ENCODE results near the gene ALPI. TPM values are rescaled to one million over a fixed set of nuclear protein-coding genes. Genes with fewer than 3 reads are reported as not detected.
"Not testable (repeated sequence)": the region's sequence is repeated elsewhere in the genome, so short reads cannot be mapped to it uniquely, and the experiment has no call there.

ALPI gene
- not detected for total RNA-seq
- polyA plus RNA-seq, result not detected

- no peaks in the 10 kb centered on the region for H3K4me1 ChIP-seq (ENCODE audit: insufficient read depth)
- no peak within 1 kb of the TSS for H3K4me3 ChIP-seq (ENCODE audit: low read depth, low read length)
- DNase-seq (ENCODE audit: extremely low spot score), result no peak
- no peaks in the 10 kb centered on the region for H3K36me3 ChIP-seq (ENCODE audit: insufficient read depth)
- no peak within 1 kb of the TSS for H3K27ac ChIP-seq (ENCODE audit: low read depth)
- 74% methylated on average over 14 of the region's 14 CpGs for WGBS
These were observed at the start of gene ALPI for GRCh38 chr2:232455426-232456255. Gene ALPI (plus strand): TSS chr2:232456153. CDS start chr2:232456200, 47 bp downstream.

DNA sequence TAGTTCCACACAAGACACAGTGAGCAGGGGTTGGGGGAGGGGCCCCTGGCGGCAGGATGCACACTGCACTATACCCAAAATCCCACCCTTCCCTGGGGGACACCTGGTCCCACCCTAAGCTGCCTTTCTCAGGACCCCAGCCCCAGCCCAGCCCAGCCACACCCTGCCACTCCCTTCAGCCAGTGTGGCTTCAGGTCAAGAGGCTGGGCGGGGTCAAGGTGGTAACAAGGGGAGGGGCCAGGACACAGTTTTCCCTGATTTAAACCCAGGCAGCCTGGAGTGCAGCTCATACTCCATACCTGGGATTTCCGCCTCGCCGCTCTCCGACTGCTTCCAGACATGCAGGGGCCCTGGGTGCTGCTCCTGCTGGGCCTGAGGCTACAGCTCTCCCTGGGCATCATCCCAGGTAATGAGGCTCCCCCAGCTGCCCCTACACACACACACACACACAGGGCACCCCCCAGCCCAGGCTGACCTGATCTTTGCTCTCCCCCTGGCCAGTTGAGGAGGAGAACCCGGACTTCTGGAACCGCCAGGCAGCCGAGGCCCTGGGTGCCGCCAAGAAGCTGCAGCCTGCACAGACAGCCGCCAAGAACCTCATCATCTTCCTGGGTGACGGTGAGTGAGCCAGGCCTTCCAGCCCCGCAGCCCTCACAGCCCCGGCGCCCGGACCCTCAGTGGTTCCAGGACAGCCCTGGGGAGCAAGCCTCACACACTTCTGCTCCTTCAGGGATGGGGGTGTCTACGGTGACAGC is 49.2 kb upstream of the ALPI start, which contains the start of gene ALPG:
Gene ALPG, plus strand, starts transcription at position 289 of the 755 bp plus-strand sequence. Its CDS starts 51 bp downstream, at position 340.
- no peak for DNase-seq (ENCODE audit: extremely low spot score)
- Histone ChIP-seq H3K36me3 (ENCODE audit: insufficient read depth) (no peaks in the 10 kb centered on the region), H3K4me1 (ENCODE audit: insufficient read depth) (no peaks in the 10 kb centered on the region), H3K4me3 (ENCODE audit: low read depth, low read length) (no peak within 1 kb of the TSS), H3K27ac (ENCODE audit: low read depth) (no peak within 1 kb of the TSS)
- WGBS, result 88% methylated on average over 17 of the region's 17 CpGs

GRCh38 chr2:232407428-232408150 is 48.4 kb upstream of the ALPI start:
- H3K4me3 ChIP-seq (ENCODE audit: low read depth, low read length); H3K36me3 ChIP-seq (ENCODE audit: insufficient read depth); DNase-seq (ENCODE audit: extremely low spot score); H3K4me1 ChIP-seq (ENCODE audit: insufficient read depth); H3K27ac ChIP-seq (ENCODE audit: low read depth): not testable (repeated sequence)
- WGBS, result 91% methylated on average over 30 of the region's 30 CpGs

DNA sequence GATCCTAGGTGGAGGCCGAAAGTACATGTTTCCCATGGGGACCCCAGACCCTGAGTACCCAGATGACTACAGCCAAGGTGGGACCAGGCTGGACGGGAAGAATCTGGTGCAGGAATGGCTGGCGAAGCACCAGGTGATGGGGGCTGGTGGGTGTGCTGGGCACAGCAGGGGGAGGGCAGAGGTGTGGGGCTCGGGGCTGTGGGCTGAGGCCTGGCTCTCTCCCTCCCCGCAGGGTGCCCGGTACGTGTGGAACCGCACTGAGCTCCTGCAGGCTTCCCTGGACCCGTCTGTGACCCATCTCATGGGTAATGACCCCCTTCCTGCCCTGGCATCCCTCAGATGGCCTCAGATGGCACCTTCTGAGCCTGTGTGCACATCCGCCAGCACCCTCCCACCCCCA is 47.7 kb upstream of the ALPI start:
- not testable (repeated sequence) for H3K4me3 ChIP-seq (ENCODE audit: low read depth, low read length); H3K36me3 ChIP-seq (ENCODE audit: insufficient read depth); H3K4me1 ChIP-seq (ENCODE audit: insufficient read depth); H3K27ac ChIP-seq (ENCODE audit: low read depth); DNase-seq (ENCODE audit: extremely low spot score)
- 86% methylated on average over 10 of the region's 10 CpGs for WGBS

DNA sequence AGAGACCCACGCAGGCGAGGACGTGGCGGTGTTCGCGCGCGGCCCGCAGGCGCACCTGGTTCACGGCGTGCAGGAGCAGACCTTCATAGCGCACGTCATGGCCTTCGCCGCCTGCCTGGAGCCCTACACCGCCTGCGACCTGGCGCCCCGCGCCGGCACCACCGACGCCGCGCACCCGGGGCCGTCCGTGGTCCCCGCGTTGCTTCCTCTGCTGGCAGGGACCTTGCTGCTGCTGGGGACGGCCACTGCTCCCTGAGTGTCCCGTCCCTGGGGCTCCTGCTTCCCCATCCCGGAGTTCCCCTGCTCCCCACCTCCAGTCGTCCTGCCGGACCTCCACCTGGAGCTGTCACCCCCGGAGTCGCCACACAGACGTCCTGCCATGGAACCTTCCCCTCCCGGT is 46.3 kb upstream of the ALPI start:
- not testable (repeated sequence) for H3K36me3 ChIP-seq (ENCODE audit: insufficient read depth); DNase-seq (ENCODE audit: extremely low spot score); H3K27ac ChIP-seq (ENCODE audit: low read depth); H3K4me3 ChIP-seq (ENCODE audit: low read depth, low read length); H3K4me1 ChIP-seq (ENCODE audit: insufficient read depth)
- 67% methylated on average over 30 of the region's 40 CpGs for WGBS

- H3K4me1 ChIP-seq (ENCODE audit: insufficient read depth), result no peaks in the 10 kb centered on the region
- 85% methylated on average over 7 of the region's 7 CpGs for WGBS
- no peak for DNase-seq (ENCODE audit: extremely low spot score)
These were observed 45.6 kb upstream of the ALPI start for GRCh38 chr2:232410238-232410900.

GRCh38 chr2:232411901-232412629 is 43.9 kb upstream of the ALPI start:
- DNase-seq (ENCODE audit: extremely low spot score), result no peak
- Histone ChIP-seq H3K27ac (ENCODE audit: low read depth) (no peak overlapping the region), H3K4me1 (ENCODE audit: insufficient read depth) (no peaks in the 10 kb centered on the region), H3K36me3 (ENCODE audit: insufficient read depth) (no peaks in the 10 kb centered on the region), H3K4me3 (ENCODE audit: low read depth, low read length) (no peak overlapping the region)
- WGBS, result 84% methylated on average over 6 of the region's 6 CpGs

More at GRCh38 chr2:232410238-232410900, 45.6 kb upstream of the ALPI start:
- H3K4me3 ChIP-seq (ENCODE audit: low read depth, low read length), result no peak overlapping the region
- H3K27ac ChIP-seq (ENCODE audit: low read depth), result no peak overlapping the region
- H3K36me3 ChIP-seq (ENCODE audit: insufficient read depth), result no peaks in the 10 kb centered on the region

DNA sequence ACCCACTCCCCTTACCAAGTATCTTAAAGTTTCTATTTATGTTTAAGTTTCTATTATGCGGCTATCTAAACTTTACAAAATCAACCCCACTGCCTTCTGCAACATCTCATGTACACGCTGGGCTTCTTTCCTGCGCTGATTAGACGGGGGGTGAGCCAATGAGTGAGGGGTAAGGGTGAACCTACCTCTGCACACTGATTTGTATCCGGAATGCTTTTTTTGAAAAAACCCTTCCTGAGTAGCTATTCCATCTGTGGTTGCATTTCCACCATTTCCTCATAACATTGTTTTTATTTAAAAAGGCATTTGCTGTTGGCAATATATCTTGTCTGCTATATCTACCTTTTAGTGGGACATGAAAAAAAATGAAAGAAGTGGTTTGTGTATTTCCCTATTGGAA is 43.0 kb upstream of the ALPI start:
- WGBS, result 37% methylated on average over 5 of the region's 5 CpGs
- no peak overlapping the region for H3K4me3 ChIP-seq (ENCODE audit: low read depth, low read length)

DNA sequence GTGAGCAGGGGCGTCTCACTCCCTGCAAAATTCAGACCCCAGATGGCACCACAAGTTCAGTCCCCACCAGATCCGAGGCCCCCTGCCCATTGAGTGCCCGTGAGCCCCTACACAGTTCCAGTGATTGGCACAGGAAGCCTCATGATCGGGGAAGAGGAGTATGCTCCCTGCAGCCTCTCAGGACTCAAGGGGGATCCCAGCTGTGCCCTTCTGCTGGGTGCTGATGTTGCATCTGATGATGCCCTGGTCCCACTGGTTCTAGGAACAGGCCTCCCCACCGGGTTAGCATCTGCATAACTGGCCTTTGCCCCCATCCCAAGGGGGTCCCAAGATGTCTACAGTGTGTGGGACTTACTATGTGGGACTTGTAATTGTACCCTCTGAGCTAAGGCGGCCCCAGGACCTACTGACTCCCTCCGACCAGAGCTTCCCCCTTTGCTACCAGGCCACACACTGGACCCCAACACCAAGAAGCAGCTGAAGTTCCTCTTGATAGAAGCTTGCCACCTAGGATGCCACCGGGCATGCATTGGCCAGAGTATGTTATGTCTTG is 40.7 kb upstream of the ALPI start:
- H3K4me3 ChIP-seq (ENCODE audit: low read depth, low read length), result no peak overlapping the region
- no peaks in the 10 kb centered on the region for H3K36me3 ChIP-seq (ENCODE audit: insufficient read depth)
- H3K4me1 ChIP-seq (ENCODE audit: insufficient read depth), result no peaks in the 10 kb centered on the region
- DNase-seq (ENCODE audit: extremely low spot score), result no peak
- no peak overlapping the region for H3K27ac ChIP-seq (ENCODE audit: low read depth)
- 81% methylated on average over 8 of the region's 8 CpGs for WGBS

More for the DNA sequence above, 43.0 kb upstream of the ALPI start:
- no peaks in the 10 kb centered on the region for H3K4me1 ChIP-seq (ENCODE audit: insufficient read depth)
- H3K36me3 ChIP-seq (ENCODE audit: insufficient read depth), result no peaks in the 10 kb centered on the region
- H3K27ac ChIP-seq (ENCODE audit: low read depth), result no peak overlapping the region
- no peak for DNase-seq (ENCODE audit: extremely low spot score)

DNA sequence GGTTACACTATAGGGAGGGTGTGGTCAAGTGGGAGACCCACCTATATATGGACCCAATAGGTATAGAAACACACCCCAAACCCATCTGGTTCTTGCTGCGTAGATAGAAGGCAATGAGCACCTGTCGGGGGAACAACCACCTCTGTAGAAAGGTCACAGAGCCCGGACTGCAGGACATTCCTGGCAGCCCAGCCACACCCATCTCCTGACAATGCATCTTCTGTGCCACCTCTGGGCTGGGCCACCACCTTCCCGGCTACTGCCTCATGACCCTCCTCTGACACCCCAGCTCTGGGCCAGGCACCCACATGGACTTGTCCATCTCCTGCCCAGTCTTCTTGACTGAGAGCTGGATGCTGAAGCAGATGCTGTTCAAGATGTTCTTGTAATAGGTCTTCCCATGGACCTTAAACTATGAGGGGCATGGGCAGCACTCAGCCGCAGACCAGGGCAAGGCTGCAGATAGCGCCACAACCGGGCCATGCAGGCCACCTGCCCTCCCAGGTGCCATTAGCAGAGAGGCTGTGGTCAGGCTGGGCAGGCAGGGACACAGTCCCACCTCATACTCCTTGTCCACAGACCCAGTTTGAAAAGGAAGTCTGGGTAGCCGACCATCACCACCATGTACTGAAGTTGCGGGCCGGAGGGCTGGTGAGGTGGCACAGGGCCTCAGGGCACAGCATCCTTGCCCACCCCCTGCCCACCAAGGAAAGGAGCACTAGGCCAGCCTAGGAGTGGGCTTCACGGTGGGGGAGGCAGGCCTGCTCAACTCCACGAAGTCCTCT is 40.0 kb upstream of the ALPI start:
- Histone ChIP-seq H3K4me1 (ENCODE audit: insufficient read depth) (peaks cover 1% of the 10 kb centered on the region), H3K27ac (ENCODE audit: low read depth) (no peak overlapping the region), H3K4me3 (ENCODE audit: low read depth, low read length) (no peak overlapping the region), H3K36me3 (ENCODE audit: insufficient read depth) (no peaks in the 10 kb centered on the region)
- WGBS, result 95% methylated on average over 12 of the region's 12 CpGs
- DNase-seq (ENCODE audit: extremely low spot score), result no peak

GRCh38 chr2:232416521-232417470 is 39.2 kb upstream of the ALPI start:
- Histone ChIP-seq H3K4me3 (ENCODE audit: low read depth, low read length) (no peak overlapping the region), H3K36me3 (ENCODE audit: insufficient read depth) (no peaks in the 10 kb centered on the region), H3K4me1 (ENCODE audit: insufficient read depth) (peaks cover 1% of the 10 kb centered on the region), H3K27ac (ENCODE audit: low read depth) (no peak overlapping the region)
- 93% methylated on average over 17 of the region's 17 CpGs for WGBS
- DNase-seq (ENCODE audit: extremely low spot score), result no peak

Data from urinary bladder (tissue), 4 donors.